GM12801 (cell line): ENCODE results near the gene GPR39.

Experiments used
- CTCF ChIP-seq: IDR thresholded peaks from one replicate; pipeline ENCODE4 v1.5.1; 2011; ENCODE audit warnings: control low read depth; ENCODE audit not compliant: insufficient read length; ENCODE audit errors: extremely low read depth

The GPR39 gene

GRCh38 chr2:132567682-132568081, 151.1 kb downstream of the GPR39 start:
- no peak for TF ChIP-seq CTCF

- no peak for TF ChIP-seq CTCF
These were observed 152.1 kb downstream of the GPR39 start for GRCh38 chr2:132568656-132569055.

- no peak for TF ChIP-seq CTCF
These were observed 156.9 kb downstream of the GPR39 start for GRCh38 chr2:132573444-132574007.

GRCh38 chr2:132577686-132578085, 161.1 kb downstream of the GPR39 start:
- no peak for TF ChIP-seq CTCF

GRCh38 chr2:132581591-132581990, 165.0 kb downstream of the GPR39 start:
- no peak for TF ChIP-seq CTCF

- no peak for TF ChIP-seq CTCF
These were observed 165.6 kb downstream of the GPR39 start for GRCh38 chr2:132581991-132582738.

GRCh38 chr2:132583666-132584360, 167.2 kb downstream of the GPR39 start:
- no peak for TF ChIP-seq CTCF
